GM18861 (cell line): Measurements from ENCODE around the gene ABCA3.
A peak's percentile ranks its signal among the peaks of the same experiment; 100 is the strongest.

ENCODE experiments used
- ATAC-seq: cut with Tn5 transposase; IDR thresholded peaks from one replicate; pipeline ENCODE4 v1.9.1; 2021; ENCODE audit not compliant: unreplicated experiment

The ABCA3 gene

DNA sequence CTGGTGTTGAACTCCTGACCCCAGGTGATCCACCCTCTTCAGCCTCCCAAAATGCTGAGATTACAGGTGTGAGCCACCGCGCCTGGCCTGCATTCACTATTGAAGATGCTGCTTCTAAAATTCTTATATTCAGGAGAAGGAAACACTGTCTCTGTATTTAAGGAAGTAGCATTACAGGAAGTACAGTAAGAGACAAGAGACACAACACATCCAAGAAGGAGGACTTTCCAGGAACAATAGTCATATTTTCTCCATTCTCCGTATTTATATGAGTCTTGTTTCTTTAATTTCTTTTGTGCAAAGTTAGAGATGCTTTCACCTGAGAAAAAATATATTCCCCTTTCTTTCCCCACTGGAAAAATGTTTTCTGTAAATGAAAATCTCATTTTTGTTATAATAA is 18.3 kb upstream of the ABCA3 start:
- no peak for ATAC-seq

- ATAC-seq: no peak
Observed at GRCh38 chr16:2357331-2357730, 16.8 kb upstream of the ABCA3 start.

DNA sequence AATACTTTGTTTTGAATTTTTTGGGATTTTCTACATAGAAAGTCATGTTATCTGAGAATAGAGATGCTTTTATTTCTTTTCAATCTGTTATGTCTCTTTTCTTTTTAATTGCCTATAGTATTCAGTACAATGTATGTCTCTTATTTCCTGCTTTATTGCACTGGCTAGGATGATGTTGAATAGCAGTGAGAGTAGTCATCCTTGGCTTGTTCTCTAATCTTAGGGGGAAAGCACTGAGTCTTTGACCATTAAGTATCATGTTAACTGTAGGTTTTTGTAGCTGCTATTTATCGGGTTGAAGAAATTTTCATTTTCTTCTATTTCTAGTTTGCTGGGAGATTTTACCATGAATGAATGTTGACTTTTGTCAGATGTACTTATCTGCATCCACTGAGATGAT is 10.0 kb upstream of the ABCA3 start:
- no peak for ATAC-seq

GRCh38 chr16:2343211-2343610 is 2.7 kb upstream of the ABCA3 start:
- ATAC-seq: no peak

DNA sequence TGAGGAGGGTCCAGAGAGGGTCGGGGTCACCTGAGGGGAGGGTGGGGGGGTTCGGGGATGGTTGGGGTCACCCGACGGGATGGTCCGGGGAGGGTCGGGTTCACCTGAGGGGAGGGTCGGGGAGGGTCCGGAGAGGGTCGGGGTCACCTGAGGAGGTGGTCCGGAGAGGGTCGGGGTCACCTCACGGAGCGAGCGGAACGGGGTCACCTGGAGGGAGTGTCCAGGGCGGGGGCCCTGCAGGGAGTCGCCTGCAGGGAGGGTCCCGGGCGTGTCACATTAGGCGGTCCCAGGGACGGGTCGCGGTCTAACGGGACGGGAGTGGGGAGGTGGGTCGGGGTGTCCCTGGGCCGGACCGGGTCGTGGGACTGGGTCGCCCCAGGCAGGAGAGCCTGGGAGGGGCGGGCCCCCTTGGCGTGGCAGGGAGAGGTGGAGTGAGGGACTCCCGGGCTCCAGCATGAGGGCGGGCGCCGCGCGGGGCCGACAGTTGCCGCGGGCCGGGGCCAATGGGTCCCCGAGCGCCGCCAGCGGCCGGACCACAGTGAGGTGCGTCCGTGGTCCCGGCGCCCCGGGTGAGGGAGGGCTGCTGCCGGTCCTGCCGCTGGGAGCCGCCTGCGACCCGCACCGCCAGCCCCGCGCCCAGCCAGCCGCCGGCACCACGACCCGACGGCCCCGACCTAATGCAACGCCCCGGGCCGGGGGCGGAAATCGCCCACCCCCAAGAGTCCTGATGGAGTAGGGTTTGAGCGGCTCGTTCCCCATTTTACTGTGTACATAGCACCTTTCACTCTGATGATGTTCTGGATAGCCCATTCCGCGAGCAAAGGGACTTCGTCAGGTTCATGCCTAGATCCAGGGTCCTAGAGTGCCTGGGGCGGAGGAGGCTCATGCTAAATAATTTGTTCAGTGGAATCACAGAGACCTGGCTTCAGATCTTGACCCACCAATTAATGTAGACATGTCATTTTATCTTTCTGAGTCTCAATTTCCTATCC is 1.2 kb upstream of the ABCA3 start:
- no peak for ATAC-seq

DNA sequence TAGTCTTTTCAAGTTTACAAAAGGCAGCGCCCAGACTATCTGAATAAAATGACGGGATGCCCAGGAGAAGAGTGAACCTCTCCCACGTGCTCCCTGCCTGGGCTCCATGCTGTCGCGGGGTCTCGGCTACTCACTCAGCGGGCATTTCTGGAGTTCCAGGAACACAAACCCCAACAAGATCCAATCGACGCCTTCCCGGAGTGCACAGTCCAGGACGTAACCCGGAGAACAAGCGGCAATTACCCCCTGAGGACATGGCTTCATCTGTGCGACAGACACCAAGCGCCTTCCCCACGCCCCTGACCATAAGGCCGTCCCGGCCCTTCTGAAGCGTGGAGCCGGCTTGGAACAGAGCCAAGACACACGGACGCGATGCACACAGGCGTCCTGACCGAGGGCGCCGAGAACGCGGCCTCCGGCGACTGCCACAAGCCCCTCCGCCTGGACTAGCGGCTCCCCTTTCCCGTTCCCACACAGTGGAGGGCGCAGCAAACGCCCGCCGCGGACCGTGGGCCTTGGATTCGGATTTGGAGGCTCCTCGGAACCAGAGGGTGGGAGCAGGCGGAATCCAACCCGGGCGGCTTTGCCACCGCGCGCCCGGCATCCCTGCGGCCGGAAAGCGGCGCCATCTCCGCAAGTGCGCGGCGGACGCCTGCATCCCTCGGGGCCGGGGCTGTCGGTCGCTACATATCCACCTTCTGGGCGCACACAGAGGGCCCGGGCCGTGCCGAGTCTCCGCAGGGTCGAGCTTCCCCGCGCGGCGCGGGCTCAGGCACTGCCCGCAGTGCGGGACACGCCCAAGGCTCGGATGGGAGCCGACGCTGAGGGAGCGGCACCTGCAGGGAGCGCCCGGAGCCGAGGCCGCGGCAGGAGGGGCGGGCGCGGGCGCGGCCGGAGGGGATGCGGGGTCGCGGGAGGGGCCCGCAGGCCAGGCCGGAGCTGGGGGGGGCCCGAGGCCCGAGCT is 725 bp downstream of the ABCA3 start:
- peak; percentile 24 for ATAC-seq

DNA sequence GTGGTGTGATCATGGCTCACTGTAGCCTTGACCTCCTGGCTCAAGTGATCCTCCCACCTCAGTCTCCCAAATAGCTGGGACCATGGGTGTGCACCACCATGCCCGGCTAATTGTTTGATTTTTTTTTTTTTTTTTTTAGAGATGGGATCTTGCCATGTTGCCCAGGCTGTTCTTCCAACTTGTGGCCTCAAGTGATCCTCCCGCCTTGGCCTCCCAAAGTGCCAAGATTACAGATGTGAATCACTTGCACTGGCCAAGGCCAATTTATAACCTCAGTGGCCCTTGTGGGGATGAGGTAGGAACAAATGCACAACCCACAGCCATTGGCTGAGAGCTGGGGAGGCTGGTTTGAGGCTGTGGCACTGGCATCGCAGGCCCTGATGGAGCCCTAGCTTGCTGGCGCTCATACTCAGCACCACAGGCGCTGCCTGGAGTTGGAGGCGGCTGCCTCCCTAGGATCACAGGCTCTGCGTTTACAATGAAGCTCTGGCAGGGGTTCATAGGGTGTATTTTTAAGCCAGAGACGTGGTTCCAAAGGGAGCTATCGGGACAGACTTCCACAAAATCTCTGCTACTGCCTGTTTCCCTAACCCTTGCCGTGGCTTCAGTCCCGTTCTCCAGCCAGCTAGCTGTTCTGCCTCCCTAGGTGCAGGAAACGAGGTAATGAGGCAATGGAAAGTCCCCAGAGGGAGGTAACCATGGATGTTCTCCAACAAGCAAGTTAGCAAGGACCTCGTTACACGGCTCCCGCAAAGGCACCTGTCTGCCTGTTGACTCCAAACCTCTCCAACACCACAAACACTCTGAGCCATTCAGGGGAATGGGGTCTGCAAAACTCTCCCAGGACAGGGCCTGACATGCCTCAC is 2.9 kb downstream of the ABCA3 start:
- ATAC-seq: no peak

GRCh38 chr16:2335286-2335895 is 5.1 kb downstream of the ABCA3 start:
- ATAC-seq: no peak

DNA sequence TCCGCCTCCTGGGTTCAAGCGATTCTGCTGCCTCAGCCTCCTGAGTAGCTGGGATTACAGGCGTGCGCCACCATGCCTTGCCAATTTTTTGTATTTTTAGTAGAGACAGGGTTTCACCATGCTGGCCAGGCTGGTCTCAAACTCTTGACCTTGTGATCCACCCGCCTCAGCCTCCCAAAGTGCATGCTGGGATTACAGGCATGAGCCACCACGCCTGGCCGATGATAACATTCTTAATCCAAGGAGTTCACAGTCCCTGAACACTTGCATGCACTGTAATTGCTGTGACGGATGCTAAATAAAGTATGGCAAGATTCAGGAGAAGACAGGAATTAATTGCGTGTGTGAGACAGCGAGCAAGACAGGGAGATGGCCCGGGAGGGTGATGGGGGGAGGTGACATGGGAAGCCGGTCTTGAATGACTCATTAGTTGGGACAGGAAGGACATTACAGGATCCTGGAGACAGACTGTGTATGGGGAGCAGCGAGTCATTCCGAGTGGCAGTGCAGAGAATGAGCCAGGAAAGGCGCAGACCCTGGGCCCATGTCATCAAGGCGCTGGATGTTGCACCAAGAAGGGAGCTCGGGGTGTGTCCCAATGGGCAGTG is 6.7 kb downstream of the ABCA3 start:
- ATAC-seq: no peak

DNA sequence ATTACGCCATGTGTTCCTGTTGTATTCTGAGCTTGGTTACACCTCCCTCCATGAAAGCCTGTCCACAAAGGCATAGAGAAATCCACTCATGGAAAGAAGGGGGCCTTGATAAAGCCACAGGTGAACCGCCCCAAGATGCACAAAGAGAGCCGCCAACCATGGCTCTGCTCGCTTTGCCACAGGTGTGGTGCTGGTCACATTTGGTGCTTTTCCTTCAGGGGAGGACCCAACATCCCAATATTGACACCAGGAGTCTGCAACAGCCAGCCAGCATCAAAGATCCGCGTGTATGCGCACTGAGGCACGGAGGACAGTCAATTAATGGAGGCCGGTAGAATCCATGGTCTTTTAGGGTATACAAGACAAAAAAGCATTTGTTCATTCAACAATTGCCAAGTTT is 7.3 kb downstream of the ABCA3 start:
- ATAC-seq: no peak

GRCh38 chr16:2331931-2332267 is 8.6 kb downstream of the ABCA3 start:
- ATAC-seq: no peak

- no peak for ATAC-seq
Observed at GRCh38 chr16:2331199-2331930, 9.2 kb downstream of the ABCA3 start.

GRCh38 chr16:2329532-2329931 is 11.0 kb downstream of the ABCA3 start:
- no peak for ATAC-seq

- no peak for ATAC-seq
Observed at GRCh38 chr16:2328428-2328827, 12.1 kb downstream of the ABCA3 start.

DNA sequence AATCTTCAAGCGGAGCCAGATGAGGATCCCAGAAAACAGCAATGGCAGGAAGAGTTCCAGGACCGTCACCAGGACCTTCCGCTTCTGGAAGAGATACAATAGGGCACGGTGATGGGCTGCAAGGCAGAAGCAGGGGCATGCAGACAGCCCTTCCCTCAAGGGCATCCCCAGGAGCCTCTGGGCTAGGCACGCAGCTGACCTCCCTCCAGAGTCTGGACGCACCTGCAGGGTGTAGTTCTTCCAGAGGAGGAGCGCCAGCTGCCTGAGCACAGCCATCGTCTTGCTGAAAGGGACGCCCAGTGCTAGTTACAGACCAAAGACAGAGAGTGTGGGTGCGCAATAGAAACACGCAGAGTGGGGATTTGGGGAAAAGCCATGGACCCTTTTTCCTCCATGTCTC is 14.3 kb downstream of the ABCA3 start:
- ATAC-seq: no peak

DNA sequence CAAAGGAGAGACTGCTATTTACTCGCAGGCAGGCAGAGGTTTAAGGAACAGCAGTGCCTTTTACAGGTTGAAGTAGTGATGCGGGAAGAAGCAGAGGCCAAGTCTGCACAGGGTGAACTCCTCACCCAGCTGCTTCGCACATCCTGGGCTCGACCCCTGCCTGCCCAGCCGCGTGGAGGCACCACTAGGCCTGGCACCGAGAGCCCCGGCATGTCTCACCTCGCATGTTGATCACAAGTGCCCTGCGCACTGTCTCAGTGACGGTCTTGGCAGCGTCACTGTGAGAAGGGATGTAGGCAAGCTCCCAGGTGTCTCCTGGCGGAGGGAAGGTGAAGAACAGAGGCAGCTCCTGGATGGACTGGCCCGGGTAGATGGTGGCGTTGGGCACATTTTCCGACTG is 14.7 kb downstream of the ABCA3 start:
- ATAC-seq: no peak

DNA sequence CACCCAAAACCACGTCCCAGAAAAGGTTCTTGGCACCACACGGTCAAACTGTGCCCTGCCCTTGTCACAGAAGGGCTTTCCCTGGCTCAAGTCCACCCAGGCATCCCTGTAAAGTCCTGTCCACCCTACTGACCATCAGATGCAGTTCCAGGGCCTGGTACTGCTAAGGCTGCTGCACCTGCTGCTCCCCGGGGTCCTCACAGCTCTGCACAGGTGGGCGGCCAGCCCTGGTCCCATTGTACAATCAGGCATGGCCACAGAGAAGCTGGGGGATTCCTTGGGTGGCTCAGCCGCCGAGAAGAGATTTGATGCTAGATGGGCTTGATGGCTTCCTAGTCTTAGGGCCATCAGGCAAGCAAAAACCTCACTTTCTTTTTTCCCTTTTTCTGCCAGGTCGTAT is 15.3 kb downstream of the ABCA3 start:
- ATAC-seq: no peak

DNA sequence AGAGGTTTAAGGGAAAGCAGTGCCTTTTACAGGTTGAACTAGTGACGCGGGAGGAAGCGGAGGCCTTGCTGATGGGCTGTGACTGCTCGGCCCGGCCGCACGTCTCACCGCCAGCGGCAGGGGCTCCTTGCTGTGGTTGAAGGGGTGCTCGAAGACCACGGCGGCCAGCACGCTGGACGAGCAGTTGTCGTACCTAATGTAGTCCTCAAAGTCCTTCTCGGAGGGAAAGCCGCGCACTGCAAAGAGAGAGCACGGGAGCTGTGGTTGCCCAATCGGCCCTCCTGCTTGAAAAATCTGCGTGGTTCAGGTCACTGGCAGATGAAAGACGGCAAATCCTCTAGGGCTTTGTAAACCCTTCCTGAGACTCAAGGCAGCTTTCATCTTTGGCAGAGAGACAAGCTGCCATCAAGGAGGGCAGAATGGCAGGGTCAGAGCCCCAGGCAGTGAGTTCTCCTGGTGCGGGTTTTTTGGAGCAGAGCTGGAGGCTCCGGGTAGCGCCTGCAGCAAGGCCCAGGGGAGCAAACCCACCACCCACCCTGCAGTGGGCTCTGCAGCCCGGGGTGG is 16.1 kb downstream of the ABCA3 start:
- ATAC-seq: no peak

DNA sequence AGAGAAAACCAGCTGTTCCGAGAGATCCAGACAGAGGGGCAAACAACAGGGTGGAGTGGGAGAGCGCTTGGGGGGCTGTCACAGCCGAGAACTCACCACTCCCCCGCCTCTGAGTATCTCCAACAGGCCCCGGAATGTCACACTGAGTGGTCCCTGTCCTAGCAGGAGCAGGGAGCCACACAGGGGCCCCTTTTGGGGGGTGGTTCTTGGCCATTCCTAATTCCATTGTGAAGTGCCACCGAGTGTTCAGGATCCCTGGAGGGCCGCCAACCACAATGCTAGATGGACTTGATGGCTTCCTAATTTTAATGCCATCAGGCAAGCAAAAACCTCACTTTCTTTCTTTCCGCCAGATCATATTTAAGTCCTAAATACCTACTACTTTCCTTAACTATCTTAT is 16.8 kb downstream of the ABCA3 start:
- no peak for ATAC-seq
